H9 (cell line): ENCODE measurements around the gene SPSB3. TPM values are rescaled to one million over a fixed set of nuclear protein-coding genes. Genes with fewer than 3 reads are reported as not detected.

Source experiments
- DNase-seq: peaks from one replicate; pipeline ENCODE4 v3.0.0-alpha.2; 2017
- H2AFZ ChIP-seq: one replicate; pipeline ENCODE4 v1.6.1; 2013; ENCODE audit warnings: mild to moderate bottlenecking, low read length, control low read depth, moderate library complexity
- H2AK5ac ChIP-seq: 2 replicates; pipeline ENCODE4 v1.6.1; 2013; ENCODE audit warnings: low read length, control low read depth, mixed read lengths; ENCODE audit not compliant: insufficient read length
- H2BK120ac ChIP-seq: one replicate; pipeline ENCODE4 v1.6.1; 2013; ENCODE audit warnings: low read depth, mild to moderate bottlenecking, low read length, control low read depth, inconsistent platforms; ENCODE audit not compliant: poor library complexity, severe bottlenecking
- H2BK12ac ChIP-seq: 2 replicates; pipeline ENCODE4 v1.6.1; 2013; ENCODE audit warnings: low read length, control low read depth, mixed read lengths, low read depth; ENCODE audit not compliant: insufficient read length
- H2BK15ac ChIP-seq: 2 replicates; pipeline ENCODE4 v1.6.1; 2013; ENCODE audit warnings: low read depth, low read length, control low read depth
- H2BK20ac ChIP-seq: one replicate; pipeline ENCODE4 v1.6.1; 2013; ENCODE audit warnings: low read depth, mild to moderate bottlenecking, low read length, control low read depth, inconsistent platforms; ENCODE audit not compliant: poor library complexity, severe bottlenecking
- H2BK5ac ChIP-seq: 2 replicates; pipeline ENCODE4 v1.6.1; 2013; ENCODE audit warnings: low read length, control low read depth, mixed read lengths; ENCODE audit not compliant: insufficient read length
- H3K14ac ChIP-seq: 2 replicates; pipeline ENCODE4 v1.6.1; 2013; ENCODE audit warnings: low read length, control low read depth; ENCODE audit not compliant: insufficient read depth
- H3K18ac ChIP-seq: 2 replicates; pipeline ENCODE4 v1.6.1; 2013; ENCODE audit warnings: low read depth, mild to moderate bottlenecking, mixed read lengths, low read length, control low read depth; ENCODE audit not compliant: insufficient read length
- H3K23ac ChIP-seq: 2 replicates; pipeline ENCODE4 v1.6.1; 2013; ENCODE audit warnings: low read length, control low read depth, mixed read lengths, low read depth; ENCODE audit not compliant: insufficient read length
- H3K23me2 ChIP-seq: 2 replicates; pipeline ENCODE4 v1.6.1; 2013; ENCODE audit warnings: low read depth, mild to moderate bottlenecking, mixed read lengths, low read length, control low read depth; ENCODE audit not compliant: insufficient read length, poor library complexity, severe bottlenecking
- H3K27ac ChIP-seq: 2 replicates; pipeline ENCODE4 v1.5.1; 2013; ENCODE audit warnings: low read length, control low read depth, mixed read lengths, low read depth; ENCODE audit not compliant: insufficient read length
- H3K27me3 ChIP-seq: 2 replicates; pipeline ENCODE4 v1.6.1; 2013; ENCODE audit warnings: low read length, control low read depth, inconsistent platforms; ENCODE audit not compliant: insufficient read depth
- H3K4ac ChIP-seq: 2 replicates; pipeline ENCODE4 v1.6.1; 2013; ENCODE audit warnings: low read depth, mild to moderate bottlenecking, control low read depth, inconsistent platforms, low read length, moderate library complexity
- H3K4me1 ChIP-seq: 2 replicates; pipeline ENCODE4 v1.6.1; 2013; ENCODE audit warnings: low read length, control low read depth, inconsistent platforms; ENCODE audit not compliant: insufficient read depth
- H3K4me2 ChIP-seq: 2 replicates; pipeline ENCODE4 v1.6.1; 2013; ENCODE audit warnings: low read length, control low read depth, mixed read lengths; ENCODE audit not compliant: insufficient read length, insufficient read depth
- H3K56ac ChIP-seq: 2 replicates; pipeline ENCODE4 v1.6.1; 2013; ENCODE audit warnings: low read depth, mild to moderate bottlenecking, mixed read lengths, low read length, control low read depth; ENCODE audit not compliant: insufficient read length
- H3K79me1 ChIP-seq: 2 replicates; pipeline ENCODE4 v1.6.1; 2013; ENCODE audit warnings: low read depth, mild to moderate bottlenecking, moderate library complexity, low read length, control low read depth, inconsistent platforms; ENCODE audit not compliant: insufficient read depth, poor library complexity, severe bottlenecking
- H3K79me2 ChIP-seq: 2 replicates; pipeline ENCODE4 v1.6.1; 2013; ENCODE audit warnings: low read length, control low read depth, inconsistent platforms; ENCODE audit not compliant: insufficient read depth
- H3K9ac ChIP-seq: 2 replicates; pipeline ENCODE4 v1.6.1; 2013; ENCODE audit warnings: low read length, control low read depth, mixed read lengths; ENCODE audit not compliant: insufficient read length; ENCODE audit errors: extremely low read depth
- H3K9me3 ChIP-seq: one replicate; pipeline ENCODE4 v1.6.1; 2013; ENCODE audit warnings: low read depth, low read length, inconsistent platforms; ENCODE audit not compliant: control insufficient read depth
- H3T11ph ChIP-seq: one replicate; pipeline ENCODE4 v1.6.1; 2013; ENCODE audit warnings: mild to moderate bottlenecking, low read length, control low read depth, inconsistent platforms
- H4K20me1 ChIP-seq: one replicate; pipeline ENCODE4 v1.6.1; 2013; ENCODE audit not compliant: control insufficient read depth, insufficient read length, insufficient read depth
- H4K5ac ChIP-seq: 2 replicates; pipeline ENCODE4 v1.6.1; 2013; ENCODE audit warnings: low read depth, mild to moderate bottlenecking, mixed read lengths, low read length, control low read depth; ENCODE audit not compliant: insufficient read length
- H4K8ac ChIP-seq: replicated peaks from 2 replicates; pipeline ENCODE4 v1.6.1; 2013; ENCODE audit warnings: low read length, control low read depth, mixed read lengths, low read depth; ENCODE audit not compliant: insufficient read length
- H4K91ac ChIP-seq: 2 replicates; pipeline ENCODE4 v1.6.1; 2013; ENCODE audit warnings: low read depth, mild to moderate bottlenecking, moderate library complexity, mixed read lengths, low read length, control low read depth; ENCODE audit not compliant: insufficient read length
- H3K27ac Mint-ChIP-seq, 3 experiments: 2 replicates in 2 of 3; 3 replicates in 1 of 3; pipeline ENCODE4 v1.8.0; 2020 to 2021; ENCODE audit warnings: mixed read lengths in 3 of 3, mild to moderate bottlenecking in 1 of 3, moderate library complexity in 1 of 3
- H3K27me3 Mint-ChIP-seq: 2 replicates; pipeline ENCODE4 v1.8.0; 2021; ENCODE audit warnings: low read depth, mild to moderate bottlenecking, moderate library complexity, mixed read lengths
- H3K36me3 Mint-ChIP-seq, 3 experiments: 2 replicates in 2 of 3; 3 replicates in 1 of 3; pipeline ENCODE4 v1.8.0; 2020 to 2021; ENCODE audit warnings: low read depth in 3 of 3, mixed read lengths in 3 of 3; ENCODE audit not compliant: insufficient read depth in 1 of 3
- H3K4me1 Mint-ChIP-seq, 2 experiments: 2 replicates each; pipeline ENCODE4 v1.8.0; 2020; ENCODE audit warnings: mixed read lengths in 2 of 2
- H3K4me3 Mint-ChIP-seq, 2 experiments: 2 replicates in 1 of 2; 3 replicates in 1 of 2; pipeline ENCODE4 v1.8.0; 2020 to 2021; ENCODE audit warnings: mild to moderate bottlenecking in 2 of 2, mixed read lengths in 2 of 2, moderate library complexity in 1 of 2
- H3K9me3 Mint-ChIP-seq, 2 experiments: 2 replicates in 1 of 2; 3 replicates in 1 of 2; pipeline ENCODE4 v1.8.0; 2020; ENCODE audit warnings: mild to moderate bottlenecking in 2 of 2, mixed read lengths in 2 of 2, moderate library complexity in 1 of 2
- CTCF ChIP-seq: fragments of 200-600 bp; sonication (generic); conservative IDR thresholded peaks from 3 replicates; pipeline ENCODE4 v1.8.0; 2021; ENCODE audit warnings: antibody characterized with exemption, mild to moderate bottlenecking
- WGBS: extraction: QIAGEN DNeasy Blood & Tissue Kit; methylation state at CpG from one replicate; pipeline ENCODE4 v1.1.7; 2013; ENCODE audit warnings: missing lambda C conversion rate, low lambda C conversion rate, mixed read lengths; ENCODE audit not compliant: insufficient read length; ENCODE audit errors: extremely low coverage; 5-methylcytosine and 5-hydroxymethylcytosine counted together
- total RNA-seq: library from RNA; stranded (reverse); gene quantifications from 2 replicates; pipeline ENCODE4 v1.2.1, GENCODE V29; 2021

SPSB3 gene
- total RNA-seq, 1 experiment from 2014 or later: 19.9 TPM

GRCh38 chr16:1731073-1731472, 51.3 kb downstream of the SPSB3 start:
- H3K36me3 Mint-ChIP-seq: peaks cover 2 to 25% (median 22%) of the 10 kb centered on the region in 3 experiments; a peak in 6 of 7 replicates
- Histone ChIP-seq H4K8ac (no peak overlapping the region), H3K27me3 (no peaks in the 10 kb centered on the region), H3K9ac (no peak overlapping the region), H3T11ph (no peak overlapping the region), H4K5ac (no peak overlapping the region), H3K9me3 (no peaks in the 10 kb centered on the region), H3K4ac (no peak overlapping the region), H2BK12ac (no peak overlapping the region), H3K4me2 (no peak overlapping the region), H2BK5ac (no peak overlapping the region), H2BK15ac (no peak overlapping the region), H3K56ac (no peak overlapping the region), H2AK5ac (no peak overlapping the region), H2BK20ac (no peak overlapping the region), H3K79me1 (no peaks in the 10 kb centered on the region), H3K4me1 (no peaks in the 10 kb centered on the region), H3K14ac (no peak overlapping the region), H4K20me1 (no peaks in the 10 kb centered on the region), H2AFZ (no peak overlapping the region), H3K18ac (no peak overlapping the region), H4K91ac (no peak overlapping the region), H2BK120ac (no peak overlapping the region), H3K23ac (no peak overlapping the region), H3K23me2 (no peaks in the 10 kb centered on the region), H3K79me2 (no peaks in the 10 kb centered on the region), H3K27ac (no peak overlapping the region)
- no peak overlapping the region for H3K27ac Mint-ChIP-seq
- H3K27me3 Mint-ChIP-seq: no peaks in the 10 kb centered on the region
- H3K9me3 Mint-ChIP-seq: no peaks in the 10 kb centered on the region
- DNase-seq: no peak
- H3K4me3 Mint-ChIP-seq: no peak overlapping the region
- TF ChIP-seq CTCF: no peak
- H3K4me1 Mint-ChIP-seq: no peaks in the 10 kb centered on the region
- WGBS: no CpG with 5 or more reads among the region's 7 CpGs
